Fibroblast of lung (primary cell): ENCODE measurements around the gene KATNAL1.

Experiments
- EZH2 ChIP-seq: IDR thresholded peaks from 2 replicates; pipeline ENCODE4 v1.5.1; 2012; ENCODE audit warnings: low read length, control low read depth, mild to moderate bottlenecking; ENCODE audit errors: missing control alignments
- TF ChIP-seq, protein P1 (sequence below), 2 donors: IDR thresholded peaks in 1 of 2; conservative IDR thresholded peaks in 1 of 2; 1 replicate in 1 of 2; 2 replicates in 1 of 2; pipeline ENCODE4 v1.5.1; 2011 to 2012; ENCODE audit warnings: low read length in 2 of 2, control low read depth in 1 of 2, inconsistent platforms in 1 of 2, low read depth in 1 of 2, mild to moderate bottlenecking in 1 of 2

DNA sequence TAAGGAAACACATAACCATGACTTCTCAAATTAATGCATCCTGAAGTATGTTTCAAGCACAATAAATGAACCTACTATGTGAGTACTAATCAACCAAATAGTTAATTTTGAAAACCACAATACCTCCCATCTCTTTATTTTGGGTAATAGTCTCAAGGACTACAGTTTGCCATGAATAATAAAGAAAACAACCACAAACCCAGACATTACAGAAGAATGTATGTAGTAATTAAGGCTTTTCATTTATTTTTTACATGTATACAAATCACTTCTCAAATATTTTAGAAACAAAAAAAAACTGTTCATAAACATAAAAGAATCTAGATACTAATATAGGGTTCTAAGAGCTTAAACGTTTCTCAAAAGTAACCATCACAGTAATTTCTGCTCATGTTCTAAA is 6.8 kb downstream of the KATNAL1 start:
- TF ChIP-seq, protein P1, sequence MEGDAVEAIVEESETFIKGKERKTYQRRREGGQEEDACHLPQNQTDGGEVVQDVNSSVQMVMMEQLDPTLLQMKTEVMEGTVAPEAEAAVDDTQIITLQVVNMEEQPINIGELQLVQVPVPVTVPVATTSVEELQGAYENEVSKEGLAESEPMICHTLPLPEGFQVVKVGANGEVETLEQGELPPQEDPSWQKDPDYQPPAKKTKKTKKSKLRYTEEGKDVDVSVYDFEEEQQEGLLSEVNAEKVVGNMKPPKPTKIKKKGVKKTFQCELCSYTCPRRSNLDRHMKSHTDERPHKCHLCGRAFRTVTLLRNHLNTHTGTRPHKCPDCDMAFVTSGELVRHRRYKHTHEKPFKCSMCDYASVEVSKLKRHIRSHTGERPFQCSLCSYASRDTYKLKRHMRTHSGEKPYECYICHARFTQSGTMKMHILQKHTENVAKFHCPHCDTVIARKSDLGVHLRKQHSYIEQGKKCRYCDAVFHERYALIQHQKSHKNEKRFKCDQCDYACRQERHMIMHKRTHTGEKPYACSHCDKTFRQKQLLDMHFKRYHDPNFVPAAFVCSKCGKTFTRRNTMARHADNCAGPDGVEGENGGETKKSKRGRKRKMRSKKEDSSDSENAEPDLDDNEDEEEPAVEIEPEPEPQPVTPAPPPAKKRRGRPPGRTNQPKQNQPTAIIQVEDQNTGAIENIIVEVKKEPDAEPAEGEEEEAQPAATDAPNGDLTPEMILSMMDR (conservative IDR thresholded peaks at IDR 0.05 in 1 of 2, IDR thresholded peaks at IDR 0.05 in 1 of 2; ENCODE audit: low read depth in 1 of 2, low read length in 2 of 2), result no peak
- TF ChIP-seq EZH2, result no peak
